WTC11 (cell line): Measurements from ENCODE around the gene SDF2.

ENCODE experiments used
- HMGXB4 ChIP-seq: sonication (generic); formaldehyde crosslinking; IDR thresholded peaks from 2 replicates; pipeline ENCODE4 v1.8.1; 2023; ENCODE audit warnings: mild to moderate bottlenecking, moderate library complexity, missing genetic modification reagents
- IRF2 ChIP-seq: sonication (generic); formaldehyde crosslinking; IDR thresholded peaks from 2 replicates; pipeline ENCODE4 v1.8.0; 2022; ENCODE audit warnings: low read depth, missing genetic modification reagents, borderline replicate concordance
- TCF7 ChIP-seq: sonication (generic); formaldehyde crosslinking; IDR thresholded peaks from 2 replicates; pipeline ENCODE4 v1.8.0; 2022; ENCODE audit warnings: mild to moderate bottlenecking, low read depth, missing genetic modification reagents, moderate library complexity
- USF1 ChIP-seq: sonication (generic); formaldehyde crosslinking; IDR thresholded peaks from 2 replicates; pipeline ENCODE4 v1.8.0; 2022; ENCODE audit warnings: mild to moderate bottlenecking, missing genetic modification reagents
- TF ChIP-seq, protein P1 (sequence below): fragments of 200-600 bp; IDR thresholded peaks from 2 replicates; pipeline ENCODE4 v1.8.0; 2022; ENCODE audit warnings: antibody characterized with exemption
- TF ChIP-seq, protein P2 (sequence below): sonication (generic); formaldehyde crosslinking; IDR thresholded peaks from 2 replicates; pipeline ENCODE4 v1.8.0; 2023; ENCODE audit warnings: missing genetic modification reagents, mild to moderate bottlenecking, borderline replicate concordance

- TF ChIP-seq TCF7 (CRISPR knock-in tag) (no peak), IRF2 (CRISPR knock-in tag) (no peak), HMGXB4 (no peak), USF1 (CRISPR knock-in tag) (no peak)
- TF ChIP-seq, protein P1, sequence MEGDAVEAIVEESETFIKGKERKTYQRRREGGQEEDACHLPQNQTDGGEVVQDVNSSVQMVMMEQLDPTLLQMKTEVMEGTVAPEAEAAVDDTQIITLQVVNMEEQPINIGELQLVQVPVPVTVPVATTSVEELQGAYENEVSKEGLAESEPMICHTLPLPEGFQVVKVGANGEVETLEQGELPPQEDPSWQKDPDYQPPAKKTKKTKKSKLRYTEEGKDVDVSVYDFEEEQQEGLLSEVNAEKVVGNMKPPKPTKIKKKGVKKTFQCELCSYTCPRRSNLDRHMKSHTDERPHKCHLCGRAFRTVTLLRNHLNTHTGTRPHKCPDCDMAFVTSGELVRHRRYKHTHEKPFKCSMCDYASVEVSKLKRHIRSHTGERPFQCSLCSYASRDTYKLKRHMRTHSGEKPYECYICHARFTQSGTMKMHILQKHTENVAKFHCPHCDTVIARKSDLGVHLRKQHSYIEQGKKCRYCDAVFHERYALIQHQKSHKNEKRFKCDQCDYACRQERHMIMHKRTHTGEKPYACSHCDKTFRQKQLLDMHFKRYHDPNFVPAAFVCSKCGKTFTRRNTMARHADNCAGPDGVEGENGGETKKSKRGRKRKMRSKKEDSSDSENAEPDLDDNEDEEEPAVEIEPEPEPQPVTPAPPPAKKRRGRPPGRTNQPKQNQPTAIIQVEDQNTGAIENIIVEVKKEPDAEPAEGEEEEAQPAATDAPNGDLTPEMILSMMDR: no peak
- TF ChIP-seq, protein P2, sequence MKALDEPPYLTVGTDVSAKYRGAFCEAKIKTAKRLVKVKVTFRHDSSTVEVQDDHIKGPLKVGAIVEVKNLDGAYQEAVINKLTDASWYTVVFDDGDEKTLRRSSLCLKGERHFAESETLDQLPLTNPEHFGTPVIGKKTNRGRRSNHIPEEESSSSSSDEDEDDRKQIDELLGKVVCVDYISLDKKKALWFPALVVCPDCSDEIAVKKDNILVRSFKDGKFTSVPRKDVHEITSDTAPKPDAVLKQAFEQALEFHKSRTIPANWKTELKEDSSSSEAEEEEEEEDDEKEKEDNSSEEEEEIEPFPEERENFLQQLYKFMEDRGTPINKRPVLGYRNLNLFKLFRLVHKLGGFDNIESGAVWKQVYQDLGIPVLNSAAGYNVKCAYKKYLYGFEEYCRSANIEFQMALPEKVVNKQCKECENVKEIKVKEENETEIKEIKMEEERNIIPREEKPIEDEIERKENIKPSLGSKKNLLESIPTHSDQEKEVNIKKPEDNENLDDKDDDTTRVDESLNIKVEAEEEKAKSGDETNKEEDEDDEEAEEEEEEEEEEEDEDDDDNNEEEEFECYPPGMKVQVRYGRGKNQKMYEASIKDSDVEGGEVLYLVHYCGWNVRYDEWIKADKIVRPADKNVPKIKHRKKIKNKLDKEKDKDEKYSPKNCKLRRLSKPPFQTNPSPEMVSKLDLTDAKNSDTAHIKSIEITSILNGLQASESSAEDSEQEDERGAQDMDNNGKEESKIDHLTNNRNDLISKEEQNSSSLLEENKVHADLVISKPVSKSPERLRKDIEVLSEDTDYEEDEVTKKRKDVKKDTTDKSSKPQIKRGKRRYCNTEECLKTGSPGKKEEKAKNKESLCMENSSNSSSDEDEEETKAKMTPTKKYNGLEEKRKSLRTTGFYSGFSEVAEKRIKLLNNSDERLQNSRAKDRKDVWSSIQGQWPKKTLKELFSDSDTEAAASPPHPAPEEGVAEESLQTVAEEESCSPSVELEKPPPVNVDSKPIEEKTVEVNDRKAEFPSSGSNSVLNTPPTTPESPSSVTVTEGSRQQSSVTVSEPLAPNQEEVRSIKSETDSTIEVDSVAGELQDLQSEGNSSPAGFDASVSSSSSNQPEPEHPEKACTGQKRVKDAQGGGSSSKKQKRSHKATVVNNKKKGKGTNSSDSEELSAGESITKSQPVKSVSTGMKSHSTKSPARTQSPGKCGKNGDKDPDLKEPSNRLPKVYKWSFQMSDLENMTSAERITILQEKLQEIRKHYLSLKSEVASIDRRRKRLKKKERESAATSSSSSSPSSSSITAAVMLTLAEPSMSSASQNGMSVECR (CRISPR knock-in tag): no peak
These were observed 26.2 kb downstream of the SDF2 start for GRCh38 chr17:28635506-28635905.
